ENCODE results near the gene VCAN. TPM values are rescaled to one million over a fixed set of nuclear protein-coding genes. Genes with fewer than 3 reads are reported as not detected.

Gene VCAN
- total and polyA plus RNA-seq, 2 donors (not counting 1 experiment from before 2014, with no cell fraction given), result 2.0 TPM; not detected in 1

DNA sequence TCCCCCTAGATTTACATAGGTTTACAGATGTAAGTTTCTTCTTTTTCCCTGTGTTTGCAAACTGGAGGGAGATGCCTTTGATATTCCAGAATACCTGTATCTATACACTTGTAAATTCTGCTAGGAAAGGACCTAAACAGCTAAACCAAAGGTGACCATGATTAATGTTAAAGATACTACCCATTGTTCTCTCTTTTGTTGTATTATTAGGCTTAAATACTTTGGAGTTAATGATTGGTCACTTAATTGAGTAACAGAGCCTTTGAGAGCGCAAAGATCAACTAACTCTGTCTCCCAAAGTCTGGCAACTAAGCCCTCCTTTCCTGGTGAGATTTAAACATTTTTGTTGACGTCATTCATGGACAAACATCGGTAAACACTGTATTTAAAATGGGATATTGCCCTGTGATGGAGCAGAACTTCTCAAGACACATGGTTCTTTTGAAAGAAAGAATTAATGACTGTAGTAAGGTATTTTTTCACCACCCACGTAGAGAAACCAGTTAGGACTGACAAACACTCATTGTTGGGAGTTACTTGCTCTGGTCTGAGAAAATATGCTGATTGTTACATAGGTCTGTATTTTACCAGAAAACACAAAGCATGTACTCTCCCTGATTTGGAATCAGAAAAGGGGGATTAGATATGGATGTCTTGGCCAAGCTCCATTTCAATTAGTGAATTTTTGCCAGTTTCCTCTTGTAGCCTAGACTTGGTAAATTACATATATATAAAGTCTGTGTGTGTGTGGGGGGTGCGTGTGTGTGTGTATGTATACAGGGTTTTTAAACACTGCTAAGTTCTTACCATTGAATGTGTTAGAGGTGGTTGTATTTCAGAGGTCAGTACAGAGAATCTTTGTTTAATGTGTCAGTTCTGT lies 4.6 kb downstream of the VCAN start:
- ChIA-PET CTCF (no interaction called here), POLR2A (no interaction called here)
- no peak overlapping the region for H3K4me2 ChIP-seq (replicated peaks; ENCODE audit: low read depth, low read length, poor library complexity, severe bottlenecking)
- TF ChIP-seq, protein P1, sequence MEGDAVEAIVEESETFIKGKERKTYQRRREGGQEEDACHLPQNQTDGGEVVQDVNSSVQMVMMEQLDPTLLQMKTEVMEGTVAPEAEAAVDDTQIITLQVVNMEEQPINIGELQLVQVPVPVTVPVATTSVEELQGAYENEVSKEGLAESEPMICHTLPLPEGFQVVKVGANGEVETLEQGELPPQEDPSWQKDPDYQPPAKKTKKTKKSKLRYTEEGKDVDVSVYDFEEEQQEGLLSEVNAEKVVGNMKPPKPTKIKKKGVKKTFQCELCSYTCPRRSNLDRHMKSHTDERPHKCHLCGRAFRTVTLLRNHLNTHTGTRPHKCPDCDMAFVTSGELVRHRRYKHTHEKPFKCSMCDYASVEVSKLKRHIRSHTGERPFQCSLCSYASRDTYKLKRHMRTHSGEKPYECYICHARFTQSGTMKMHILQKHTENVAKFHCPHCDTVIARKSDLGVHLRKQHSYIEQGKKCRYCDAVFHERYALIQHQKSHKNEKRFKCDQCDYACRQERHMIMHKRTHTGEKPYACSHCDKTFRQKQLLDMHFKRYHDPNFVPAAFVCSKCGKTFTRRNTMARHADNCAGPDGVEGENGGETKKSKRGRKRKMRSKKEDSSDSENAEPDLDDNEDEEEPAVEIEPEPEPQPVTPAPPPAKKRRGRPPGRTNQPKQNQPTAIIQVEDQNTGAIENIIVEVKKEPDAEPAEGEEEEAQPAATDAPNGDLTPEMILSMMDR (IDR thresholded peaks at IDR 0.05), result no peak
- TF ChIP-seq EZH2 (IDR thresholded peaks at IDR 0.05; ENCODE audit: borderline replicate concordance, insufficient read depth, low read depth, low read length, poor library complexity, severe bottlenecking), result no peak
- H3K9me3 ChIP-seq (ENCODE audit: control extremely low read depth in 1 of 3, control insufficient read depth in 2 of 3, insufficient read depth in 1 of 3, low read length in 2 of 3), result peaks cover 0 to 21% (median 0%) of the 10 kb centered on the region in 3 donors
- no peak overlapping the region for H3K9ac ChIP-seq (ENCODE audit: low read length)
- H3K79me2 ChIP-seq (ENCODE audit: control insufficient read depth, insufficient read depth, low read length), result no peaks in the 10 kb centered on the region
- Mint-ChIP-seq H3K4me3 (no peak overlapping the region), H3K9me3 (ENCODE audit: insufficient read depth) (no peaks in the 10 kb centered on the region), H3K4me1 (peaks cover 33% of the 10 kb centered on the region), H3K27me3 (peaks cover 62% of the 10 kb centered on the region), H3K27ac (no peak overlapping the region)
- DNase-seq (no peak), ATAC-seq (ENCODE audit: low read depth) (no peak)
- H3K27me3 ChIP-seq (replicated peaks in 1 of 4; ENCODE audit: control extremely low read depth in 1 of 4, control insufficient read depth in 3 of 4, insufficient read depth in 4 of 4, low read length in 3 of 4), result peaks cover 0 to 48% (median 39%) of the 10 kb centered on the region in 4 experiments
- H3K4me1 ChIP-seq (ENCODE audit: control insufficient read depth in 2 of 2, insufficient read depth in 2 of 2, low read length in 2 of 2), result peaks cover 33 to 39% of the 10 kb centered on the region in 2 donors
- H4K20me1 ChIP-seq (ENCODE audit: control insufficient read depth, insufficient read depth, low read length, poor library complexity, severe bottlenecking), result no peaks in the 10 kb centered on the region
- H3K4me3 ChIP-seq (ENCODE audit: control extremely low read depth in 1 of 5, extremely low read depth in 1 of 5, insufficient read depth in 1 of 5, low read depth in 2 of 5, low read length in 4 of 5), result no peak overlapping the region
- no peak overlapping the region for H3K27ac ChIP-seq (ENCODE audit: low read length in 2 of 2)
- intact Hi-C loops (cut with micrococcal nuclease), result no loop called here
- H3K36me3 ChIP-seq (replicated peaks in 1 of 2; ENCODE audit: control extremely low read depth in 1 of 2, control insufficient read depth in 1 of 2, extremely low read depth in 1 of 2, insufficient read depth in 2 of 2, low read length in 1 of 2), result no peaks in the 10 kb centered on the region
- 46% methylated on average over 2 of the region's 5 CpGs for WGBS (ENCODE audit: insufficient coverage)
- no peak overlapping the region for H2AFZ ChIP-seq (ENCODE audit: insufficient read depth, low read depth, low read length, poor library complexity, severe bottlenecking)

DNA sequence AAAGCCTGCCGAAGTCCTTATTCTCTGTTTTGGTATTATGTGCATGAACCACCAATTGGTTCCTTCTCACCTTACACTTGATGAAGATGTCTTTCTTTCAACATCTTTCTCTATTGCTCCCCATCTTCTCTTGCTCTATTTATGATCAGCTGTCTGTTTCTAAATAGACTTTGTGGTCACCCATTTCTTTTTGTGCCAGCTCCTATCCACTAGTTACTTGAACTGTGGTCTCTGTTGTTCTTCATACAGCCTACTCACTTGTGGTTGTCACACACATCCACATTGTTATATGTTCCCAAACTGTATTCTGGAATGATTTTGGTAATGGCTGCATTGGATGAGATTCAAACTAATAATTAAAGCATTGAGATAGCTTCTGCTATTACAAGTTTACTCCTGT lies 11.4 kb downstream of the VCAN start:
- intact Hi-C loops (cut with micrococcal nuclease), result no loop called here
- Histone ChIP-seq H3K4me3 (ENCODE audit: control extremely low read depth in 1 of 5, extremely low read depth in 1 of 5, insufficient read depth in 1 of 5, low read depth in 2 of 5, low read length in 4 of 5) (no peak overlapping the region), H4K20me1 (ENCODE audit: control insufficient read depth, insufficient read depth, low read length, poor library complexity, severe bottlenecking) (no peaks in the 10 kb centered on the region), H3K27ac (ENCODE audit: low read length in 2 of 2) (no peak overlapping the region), H3K27me3 (replicated peaks in 1 of 4; ENCODE audit: control extremely low read depth in 1 of 4, control insufficient read depth in 3 of 4, insufficient read depth in 4 of 4, low read length in 3 of 4) (peaks cover 0 to 9% (median 6%) of the 10 kb centered on the region in 4 experiments), H3K9ac (ENCODE audit: low read length) (no peak overlapping the region), H2AFZ (ENCODE audit: insufficient read depth, low read depth, low read length, poor library complexity, severe bottlenecking) (no peak overlapping the region), H3K36me3 (replicated peaks in 1 of 2; ENCODE audit: control extremely low read depth in 1 of 2, control insufficient read depth in 1 of 2, extremely low read depth in 1 of 2, insufficient read depth in 2 of 2, low read length in 1 of 2) (no peaks in the 10 kb centered on the region), H3K9me3 (ENCODE audit: control extremely low read depth in 1 of 3, control insufficient read depth in 2 of 3, insufficient read depth in 1 of 3, low read length in 2 of 3) (no peaks in the 10 kb centered on the region), H3K4me2 (replicated peaks; ENCODE audit: low read depth, low read length, poor library complexity, severe bottlenecking) (no peak overlapping the region), H3K79me2 (ENCODE audit: control insufficient read depth, insufficient read depth, low read length) (no peaks in the 10 kb centered on the region), H3K4me1 (ENCODE audit: control insufficient read depth in 2 of 2, insufficient read depth in 2 of 2, low read length in 2 of 2) (no peaks in the 10 kb centered on the region)
- ChIA-PET CTCF (no interaction called here), POLR2A (no interaction called here)
- H3K4me1 Mint-ChIP-seq, result no peaks in the 10 kb centered on the region
- DNase-seq (no peak), ATAC-seq (ENCODE audit: low read depth) (no peak)
- no CpG with 5 or more reads among the region's 1 CpG for WGBS (ENCODE audit: insufficient coverage)
- no peak for TF ChIP-seq EZH2 (IDR thresholded peaks at IDR 0.05; ENCODE audit: borderline replicate concordance, insufficient read depth, low read depth, low read length, poor library complexity, severe bottlenecking)
- TF ChIP-seq, protein P1 (IDR thresholded peaks at IDR 0.05), result no peak
- no peak overlapping the region for H3K4me3 Mint-ChIP-seq
- H3K9me3 Mint-ChIP-seq (ENCODE audit: insufficient read depth), result no peaks in the 10 kb centered on the region
- peaks cover 20% of the 10 kb centered on the region for H3K27me3 Mint-ChIP-seq
- H3K27ac Mint-ChIP-seq, result no peak overlapping the region

Data from B cell (primary cell).